GM12865 (cell line): ENCODE data around the gene EGLN1.

Experiments
- DNase-seq: peaks from one replicate; pipeline ENCODE4 v3.0.0; 2010; ENCODE audit warnings: low read depth
- H3K4me3 ChIP-seq: 2 replicates; pipeline ENCODE4 v1.5.1; 2011; ENCODE audit warnings: mild to moderate bottlenecking, low read depth, low read length, control low read depth
- CTCF ChIP-seq: IDR thresholded peaks from 2 replicates; pipeline ENCODE4 v1.5.1; 2011; ENCODE audit warnings: low read length, control low read depth, low read depth, inconsistent platforms; ENCODE audit not compliant: insufficient read depth; ENCODE audit errors: missing control alignments

The EGLN1 gene

DNA sequence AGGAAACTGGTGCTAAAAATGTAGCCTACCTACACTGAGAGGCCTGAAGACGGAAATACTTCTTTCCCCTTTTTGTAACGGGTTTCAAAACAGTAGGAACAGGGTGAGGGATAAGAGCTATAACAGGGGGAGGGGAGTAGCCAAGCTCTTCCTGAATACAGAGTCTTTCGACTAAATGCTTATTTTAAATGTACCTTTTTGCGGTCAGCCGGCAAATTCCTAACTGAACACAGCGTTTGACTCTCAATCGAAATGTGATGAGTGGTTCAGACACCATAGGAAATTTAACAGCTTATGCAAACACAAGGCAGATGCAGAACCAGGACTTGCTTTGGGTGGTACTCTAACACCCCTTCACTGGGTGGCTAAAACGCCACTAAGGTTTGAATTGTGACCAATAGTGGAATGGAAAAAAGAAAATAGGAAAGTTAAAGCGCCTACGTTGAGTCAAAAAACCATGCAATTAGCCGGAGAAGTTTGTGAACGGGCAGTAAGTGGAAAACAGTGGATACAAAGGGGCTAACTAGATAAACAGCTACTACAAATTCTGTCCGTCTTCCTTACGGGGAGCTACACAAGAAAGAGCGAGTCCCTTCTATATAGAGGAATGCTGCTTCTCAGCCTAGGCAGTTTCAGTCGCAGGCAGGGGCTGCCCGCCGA lies 1.7 kb downstream of the EGLN1 start:
- TF ChIP-seq CTCF = no peak
- peak overlapping the region; percentile 85 for H3K4me3 ChIP-seq
- DNase-seq = peak; percentile 12

DNA sequence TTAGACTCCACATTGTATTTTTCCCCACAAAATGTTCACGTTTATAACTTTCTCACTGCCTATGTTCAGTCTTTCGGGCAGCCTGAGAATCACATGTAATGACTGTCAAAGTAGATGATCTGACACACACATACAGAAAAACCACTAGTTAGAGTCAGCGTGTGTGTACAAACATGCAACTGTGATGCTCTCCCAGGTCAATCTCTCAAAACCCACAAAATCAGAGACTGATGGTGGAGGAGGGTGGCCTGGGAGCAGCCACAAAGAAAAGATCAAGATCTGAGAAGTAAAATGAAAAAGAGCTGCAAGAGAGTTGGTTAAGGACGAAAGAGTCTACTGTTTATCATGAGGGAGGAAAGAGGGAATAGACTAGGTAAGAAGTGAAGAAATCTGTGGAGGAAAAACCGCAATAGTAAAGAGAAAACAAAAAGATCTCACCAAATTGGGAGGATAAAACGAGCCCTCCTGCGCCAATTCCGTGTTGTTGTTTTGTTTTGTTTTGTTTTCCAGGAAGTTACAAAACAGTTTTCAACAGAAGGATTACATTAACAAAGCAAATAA lies 2.3 kb downstream of the EGLN1 start:
- TF ChIP-seq CTCF = no peak
- H3K4me3 ChIP-seq = peak overlapping the region; percentile 85
- DNase-seq = peak; percentile 19

DNA sequence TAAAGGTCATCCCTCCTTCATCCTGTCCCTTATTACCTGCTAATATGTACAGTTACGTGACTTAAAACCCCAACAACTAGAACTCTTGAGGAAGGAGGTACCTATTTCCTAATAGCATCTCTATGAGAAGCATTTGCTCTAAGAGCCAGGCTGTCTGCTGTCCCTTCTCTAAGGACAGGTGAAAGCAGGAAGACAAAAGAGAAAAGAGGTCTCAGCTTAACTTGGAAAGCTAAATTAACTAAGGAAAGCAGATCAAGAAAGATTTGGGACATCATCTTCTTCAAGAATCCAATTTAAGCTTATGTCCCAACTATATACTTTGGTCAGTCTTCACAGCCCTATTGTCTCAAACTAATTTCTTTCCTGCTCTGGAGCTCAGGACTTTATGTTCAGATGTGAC lies 2.9 kb downstream of the EGLN1 start:
- TF ChIP-seq CTCF = no peak
- H3K4me3 ChIP-seq = peak overlapping the region; percentile 85
- no peak for DNase-seq

- TF ChIP-seq CTCF = no peak
- no peak for DNase-seq
- peak overlapping the region; percentile 85 for H3K4me3 ChIP-seq
Measured at GRCh38 chr1:231418741-231419107, 3.4 kb downstream of the EGLN1 start.

- H3K4me3 ChIP-seq = peak overlapping the region; percentile 85
- no peak for TF ChIP-seq CTCF
- DNase-seq = no peak
Measured at GRCh38 chr1:231418101-231418740, 3.9 kb downstream of the EGLN1 start.

DNA sequence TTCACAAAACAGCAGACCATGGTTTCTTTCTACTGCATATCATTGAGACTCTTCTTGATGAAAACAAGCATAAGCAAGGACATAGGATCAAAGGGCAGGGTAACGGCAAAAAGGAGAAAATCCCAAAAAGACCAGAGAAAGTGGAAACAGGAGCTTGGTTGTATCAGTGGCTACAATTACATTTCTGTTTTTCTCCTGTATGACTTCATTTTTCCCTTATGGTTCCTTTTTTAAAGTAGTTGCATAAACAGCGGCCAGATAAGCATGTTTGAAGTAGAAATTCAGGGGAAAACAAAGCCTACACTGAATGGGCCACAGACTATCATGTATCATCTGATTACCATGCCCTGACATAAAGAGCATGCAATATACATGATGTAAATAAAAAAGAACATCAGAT lies 4.6 kb downstream of the EGLN1 start:
- no peak for DNase-seq
- H3K4me3 ChIP-seq = peak overlapping the region; percentile 85
- no peak for TF ChIP-seq CTCF

- DNase-seq = peak; percentile 32
- no peak for TF ChIP-seq CTCF
- H3K4me3 ChIP-seq = no peak overlapping the region
Measured at GRCh38 chr1:231416901-231417300, 5.2 kb downstream of the EGLN1 start.
